Measurements from ENCODE around the gene CUL5. TPM values are rescaled to one million over a fixed set of nuclear protein-coding genes. Genes with fewer than 3 reads are reported as not detected.

CUL5 gene
- total RNA-seq, 4 donors from 2014 or later: 25.3 to 41.1 (median 32.3) TPM

DNA sequence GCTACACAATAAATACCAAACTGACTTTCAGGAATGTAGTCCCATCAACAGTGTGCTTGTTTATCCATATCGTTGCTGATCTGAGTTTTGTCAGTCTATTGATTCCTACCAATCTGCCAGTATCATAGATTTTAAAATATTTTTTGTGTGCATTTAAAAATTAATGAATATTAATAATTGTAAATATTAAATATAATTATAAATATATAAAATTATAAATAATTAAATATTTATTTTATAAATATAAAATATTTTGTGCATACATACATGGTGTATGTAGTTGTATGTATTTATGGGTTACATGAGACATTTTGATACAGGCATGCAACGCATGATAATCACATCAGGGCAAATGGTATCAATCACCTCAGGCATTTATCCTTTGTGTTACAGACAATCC is 53.6 kb downstream of the CUL5 start:
- Histone ChIP-seq H3K9me3 (no peaks in the 10 kb centered on the region), H3K4me1 (no peaks in the 10 kb centered on the region), H3K36me3 (peaks cover 0 to 73% (median 0%) of the 10 kb centered on the region in 3 donors), H3K27me3 (no peaks in the 10 kb centered on the region), H3K27ac (no peak overlapping the region), H3K4me3 (no peak overlapping the region)
- 88 to 89% methylated on average over 2 of the region's 2 CpGs for WGBS, 2 donors
- TF ChIP-seq CTCF (IDR thresholded peaks at IDR 0.05) (no peak), POLR2A (IDR thresholded peaks at IDR 0.05) (no peak), EP300 (IDR thresholded peaks at IDR 0.05) (no peak)
- no peak for DNase-seq (ENCODE audit: low spot score in 2 of 2)

DNA sequence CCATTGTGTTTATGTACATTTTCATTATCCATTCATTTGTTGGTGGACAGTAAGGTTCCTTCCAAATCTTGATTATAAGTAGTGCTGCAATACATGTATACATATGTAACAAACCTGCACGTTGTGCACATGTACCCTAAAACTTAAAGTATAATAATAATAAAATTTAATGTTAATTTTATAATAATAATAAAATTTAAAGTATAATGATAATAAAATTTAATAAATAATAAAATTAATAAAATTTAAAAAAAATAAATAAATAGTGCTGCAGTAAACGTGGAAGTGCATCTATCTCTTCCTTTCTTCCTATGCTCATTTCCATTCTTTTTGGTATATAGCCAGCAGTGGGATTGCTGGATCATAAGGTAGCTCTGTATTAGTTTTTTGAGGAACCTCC is 54.7 kb downstream of the CUL5 start:
- H3K9me3 ChIP-seq: no peaks in the 10 kb centered on the region
- no peak for TF ChIP-seq CTCF (IDR thresholded peaks at IDR 0.05)
- TF ChIP-seq EP300 (IDR thresholded peaks at IDR 0.05): no peak
- no peak for TF ChIP-seq POLR2A (IDR thresholded peaks at IDR 0.05)
- H3K27me3 ChIP-seq: no peaks in the 10 kb centered on the region
- H3K27ac ChIP-seq: no peak overlapping the region
- DNase-seq (ENCODE audit: low spot score in 2 of 2): no peak
- peaks cover 0 to 72% (median 0%) of the 10 kb centered on the region in 3 donors for H3K36me3 ChIP-seq
- H3K4me1 ChIP-seq: no peaks in the 10 kb centered on the region
- WGBS, 2 donors: 97% methylated on average over 2 of the region's 2 CpGs
- H3K4me3 ChIP-seq: no peak overlapping the region

DNA sequence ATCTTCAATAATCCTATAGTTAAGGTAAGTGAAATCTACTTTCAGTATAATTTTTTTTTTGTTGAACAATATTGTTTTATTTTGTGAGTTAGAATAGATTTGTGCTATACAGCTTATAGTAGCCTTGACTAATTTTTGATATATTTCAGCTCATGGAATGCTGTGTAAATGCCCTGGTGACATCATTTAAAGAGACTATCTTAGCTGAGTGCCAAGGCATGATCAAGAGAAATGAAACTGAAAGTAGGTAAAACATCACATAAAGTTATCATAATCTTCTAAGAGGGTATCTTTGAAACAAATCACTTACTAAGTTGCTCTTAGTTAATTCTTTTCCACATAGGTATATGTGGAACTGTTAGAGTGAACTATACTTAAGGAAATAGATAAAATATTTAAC is 61.2 kb downstream of the CUL5 start:
- Histone ChIP-seq H3K4me1 (peaks cover 0 to 14% (median 0%) of the 10 kb centered on the region in 4 donors), H3K27ac (no peak overlapping the region), H3K27me3 (no peaks in the 10 kb centered on the region), H3K4me3 (no peak overlapping the region), H3K9me3 (no peaks in the 10 kb centered on the region), H3K36me3 (peaks cover 0 to 57% (median 0%) of the 10 kb centered on the region in 3 donors)
- no peak for TF ChIP-seq EP300 (IDR thresholded peaks at IDR 0.05)
- no peak for TF ChIP-seq POLR2A (IDR thresholded peaks at IDR 0.05)
- TF ChIP-seq CTCF (IDR thresholded peaks at IDR 0.05): no peak
- no peak for DNase-seq (ENCODE audit: low spot score in 2 of 2)

GRCh38 chr11:108084811-108085210 is 76.1 kb downstream of the CUL5 start:
- H3K4me1 ChIP-seq: no peaks in the 10 kb centered on the region
- H3K9me3 ChIP-seq: no peaks in the 10 kb centered on the region
- no peaks in the 10 kb centered on the region for H3K27me3 ChIP-seq
- peaks cover 0 to 53% (median 0%) of the 10 kb centered on the region in 3 donors for H3K36me3 ChIP-seq
- TF ChIP-seq EP300 (IDR thresholded peaks at IDR 0.05) (no peak), POLR2A (IDR thresholded peaks at IDR 0.05) (no peak), CTCF (IDR thresholded peaks at IDR 0.05) (no peak)
- no peak for DNase-seq (ENCODE audit: low spot score in 2 of 2)
- 78 to 81% methylated on average over 1 of the region's 1 CpG for WGBS, 2 donors
- no peak overlapping the region for H3K27ac ChIP-seq
- H3K4me3 ChIP-seq: no peak overlapping the region

- DNase-seq (ENCODE audit: low spot score in 2 of 2): no peak
- WGBS, 2 donors: 96 to 98% methylated on average over 2 of the region's 2 CpGs
- Histone ChIP-seq H3K4me3 (no peak overlapping the region), H3K4me1 (no peaks in the 10 kb centered on the region), H3K27ac (no peak overlapping the region), H3K9me3 (no peaks in the 10 kb centered on the region), H3K27me3 (no peaks in the 10 kb centered on the region), H3K36me3 (peaks cover 0 to 46% (median 0%) of the 10 kb centered on the region in 3 donors)
- TF ChIP-seq POLR2A (IDR thresholded peaks at IDR 0.05): no peak
- TF ChIP-seq EP300 (IDR thresholded peaks at IDR 0.05): no peak
- TF ChIP-seq CTCF (IDR thresholded peaks at IDR 0.05): no peak
These were observed 77.0 kb downstream of the CUL5 start for GRCh38 chr11:108085672-108086071.
